ENCODE measurements around the gene SELPLG.

GRCh38 chr12:108587826-108588225 lies 45.9 kb downstream of the SELPLG start:
- TF ChIP-seq CTCF (IDR thresholded peaks at IDR 0.05) (no peak), POLR2A (IDR thresholded peaks at IDR 0.05) (no peak), POLR2AphosphoS5 (IDR thresholded peaks at IDR 0.05) (no peak)

All from gastroesophageal sphincter (tissue), 3 donors.